SH-SY5Y (cell line): ENCODE measurements around the gene PCNX2.

Experiments
- GATA2 ChIP-seq: IDR thresholded peaks from 2 replicates; pipeline ENCODE4 v1.6.1; 2011; ENCODE audit warnings: mild to moderate bottlenecking, low read depth, low read length
- GATA3 ChIP-seq: IDR thresholded peaks from 2 replicates; pipeline ENCODE4 v1.6.1; 2011; ENCODE audit warnings: low read depth, mild to moderate bottlenecking, low read length, moderate library complexity

- TF ChIP-seq GATA2 (no peak), GATA3 (no peak)
Observed at GRCh38 chr1:233241759-233242158, 53.8 kb downstream of the PCNX2 start.
